DOHH2 (cell line): ENCODE measurements around the gene GPR176.

ENCODE experiments used
- EZH2phosphoT487 ChIP-seq: fragments of 200-600 bp; sonication (generic); IDR thresholded peaks from 2 replicates; pipeline ENCODE4 v1.6.1; 2017; ENCODE audit warnings: borderline replicate concordance, mild to moderate bottlenecking, antibody characterized with exemption, low read length, moderate library complexity, mixed read lengths
- TF ChIP-seq, protein P1 (sequence below): fragments of 200-600 bp; sonication (generic); IDR thresholded peaks from one replicate; pipeline ENCODE4 v1.5.1; 2014; ENCODE audit warnings: antibody characterized with exemption, mild to moderate bottlenecking, low read depth, low read length; ENCODE audit not compliant: poor library complexity, severe bottlenecking

GRCh38 chr15:39783244-39783820 lies 136.7 kb downstream of the GPR176 start:
- TF ChIP-seq, protein P1, sequence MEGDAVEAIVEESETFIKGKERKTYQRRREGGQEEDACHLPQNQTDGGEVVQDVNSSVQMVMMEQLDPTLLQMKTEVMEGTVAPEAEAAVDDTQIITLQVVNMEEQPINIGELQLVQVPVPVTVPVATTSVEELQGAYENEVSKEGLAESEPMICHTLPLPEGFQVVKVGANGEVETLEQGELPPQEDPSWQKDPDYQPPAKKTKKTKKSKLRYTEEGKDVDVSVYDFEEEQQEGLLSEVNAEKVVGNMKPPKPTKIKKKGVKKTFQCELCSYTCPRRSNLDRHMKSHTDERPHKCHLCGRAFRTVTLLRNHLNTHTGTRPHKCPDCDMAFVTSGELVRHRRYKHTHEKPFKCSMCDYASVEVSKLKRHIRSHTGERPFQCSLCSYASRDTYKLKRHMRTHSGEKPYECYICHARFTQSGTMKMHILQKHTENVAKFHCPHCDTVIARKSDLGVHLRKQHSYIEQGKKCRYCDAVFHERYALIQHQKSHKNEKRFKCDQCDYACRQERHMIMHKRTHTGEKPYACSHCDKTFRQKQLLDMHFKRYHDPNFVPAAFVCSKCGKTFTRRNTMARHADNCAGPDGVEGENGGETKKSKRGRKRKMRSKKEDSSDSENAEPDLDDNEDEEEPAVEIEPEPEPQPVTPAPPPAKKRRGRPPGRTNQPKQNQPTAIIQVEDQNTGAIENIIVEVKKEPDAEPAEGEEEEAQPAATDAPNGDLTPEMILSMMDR = no peak
- no peak for TF ChIP-seq EZH2phosphoT487
